Liver (tissue), 9 donors: Measurements from ENCODE around the gene DNAH1. TPM values are rescaled to one million over a fixed set of nuclear protein-coding genes. Genes with fewer than 3 reads are reported as not detected.
A peak's percentile ranks its signal among the peaks of the same experiment; 100 is the strongest.

Experiments used
- DNase-seq: peaks from one replicate; pipeline ENCODE4 v3.0.0-alpha.2; 2017; ENCODE audit warnings: low spot score
- H3K27ac ChIP-seq, 2 donors: one replicate each; pipeline ENCODE4 v1.7.0; 2013; ENCODE audit warnings: inconsistent platforms in 2 of 2, low read length in 2 of 2, control low read depth in 1 of 2, low read depth in 1 of 2, mild to moderate bottlenecking in 1 of 2
- H3K27me3 ChIP-seq, 4 donors: one replicate each; pipeline versions ENCODE4 v1.6.1 to v1.7.0; 2013; ENCODE audit warnings: low read length in 3 of 4, inconsistent platforms in 1 of 4, mild to moderate bottlenecking in 1 of 4, moderate library complexity in 1 of 4; ENCODE audit not compliant: control insufficient read depth in 4 of 4, insufficient read depth in 4 of 4
- H3K36me3 ChIP-seq, 4 donors: one replicate each; pipeline versions ENCODE4 v1.6.1 to v1.7.0; 2013; ENCODE audit warnings: low read length in 3 of 4, mild to moderate bottlenecking in 3 of 4, low read depth in 1 of 4, moderate library complexity in 1 of 4; ENCODE audit not compliant: control insufficient read depth in 4 of 4, insufficient read depth in 3 of 4
- H3K4me1 ChIP-seq, 4 donors: one replicate each; pipeline versions ENCODE4 v1.6.1 to v1.7.0; 2013; ENCODE audit warnings: low read length in 3 of 4, mild to moderate bottlenecking in 3 of 4, moderate library complexity in 1 of 4; ENCODE audit not compliant: control insufficient read depth in 4 of 4, insufficient read depth in 4 of 4
- H3K4me3 ChIP-seq, 3 donors: one replicate each; pipeline versions ENCODE4 v1.6.1 to v1.7.0; 2013; ENCODE audit warnings: low read length in 3 of 3, control low read depth in 1 of 3, low read depth in 1 of 3, mild to moderate bottlenecking in 1 of 3
- H3K9ac ChIP-seq, 2 donors: one replicate each; pipeline ENCODE4 v1.7.0; 2013; ENCODE audit warnings: low read length in 2 of 2, mild to moderate bottlenecking in 2 of 2, moderate library complexity in 2 of 2, control low read depth in 1 of 2, low read depth in 1 of 2
- H3K9me3 ChIP-seq, 4 donors: one replicate each; pipeline versions ENCODE4 v1.6.1 to v1.7.0; 2013; ENCODE audit warnings: low read length in 3 of 4; ENCODE audit not compliant: control insufficient read depth in 4 of 4
- EGR1 ChIP-seq, 2 donors: IDR thresholded peaks; 2 replicates each; pipeline ENCODE4 v1.6.1; 2016 to 2018; ENCODE audit warnings: antibody characterized with exemption in 2 of 2, low read depth in 2 of 2
- FOXA1 ChIP-seq: IDR thresholded peaks from 2 replicates; pipeline ENCODE4 v1.6.1; 2016; ENCODE audit warnings: antibody characterized with exemption
- HNF4A ChIP-seq, 2 donors: conservative IDR thresholded peaks; 2 replicates each; pipeline ENCODE4 v1.6.1; 2016; ENCODE audit warnings: antibody characterized with exemption in 2 of 2, mild to moderate bottlenecking in 2 of 2
- HNF4G ChIP-seq: IDR thresholded peaks from 2 replicates; pipeline ENCODE4 v1.6.1; 2016; ENCODE audit warnings: antibody characterized with exemption
- JUND ChIP-seq, 2 donors: IDR thresholded peaks; 2 replicates each; pipeline ENCODE4 v1.6.1; 2016; ENCODE audit warnings: antibody characterized with exemption in 2 of 2
- NR2F2 ChIP-seq: IDR thresholded peaks from 2 replicates; pipeline ENCODE4 v1.6.1; 2016; ENCODE audit warnings: antibody characterized with exemption
- RAD21 ChIP-seq, 2 donors: IDR thresholded peaks; 2 replicates each; pipeline ENCODE4 v1.6.1; 2016; ENCODE audit warnings: antibody characterized with exemption in 2 of 2, mild to moderate bottlenecking in 2 of 2
- RXRA ChIP-seq, 2 donors: IDR thresholded peaks; 2 replicates each; pipeline ENCODE4 v1.6.1; 2017 to 2018; ENCODE audit warnings: antibody characterized with exemption in 2 of 2, mild to moderate bottlenecking in 1 of 2
- TAF1 ChIP-seq: conservative IDR thresholded peaks from 2 replicates; pipeline ENCODE4 v1.6.1; 2016; ENCODE audit warnings: antibody characterized with exemption, mild to moderate bottlenecking
- YY1 ChIP-seq: IDR thresholded peaks from 2 replicates; pipeline ENCODE4 v1.6.1; 2016; ENCODE audit warnings: antibody characterized with exemption, mild to moderate bottlenecking
- WGBS: extraction: QIAGEN DNeasy Blood & Tissue Kit; methylation state at CpG from one replicate; pipeline ENCODE4 v1.1.7; 2013; 5-methylcytosine and 5-hydroxymethylcytosine counted together
- polyA plus RNA-seq, 2 donors: library from polyadenylated mRNA; stranded (reverse) in 1 of 2; unstranded in 1 of 2; fragments of 200-250 nt in 1 of 2; fragments of >200 nt in 1 of 2; fragmentation: Nextera tagmentation in 1 of 2; extraction: Ambion mirVana in 1 of 2; gene quantifications; one replicate each; pipeline versions ENCODE4 v1.2.1 to v1.2.3, GENCODE V29; 2013 to 2015
- total RNA-seq, 2 donors: library from RNA; depleted of rRNA; stranded (reverse); fragments of >200 nt; gene quantifications; one replicate each; pipeline ENCODE4 v1.2.3, GENCODE V29; 2014
- TF ChIP-seq, protein P1 (sequence below): IDR thresholded peaks from 2 replicates; pipeline ENCODE4 v1.6.1; 2016; ENCODE audit warnings: antibody characterized with exemption
- TF ChIP-seq, protein P2 (sequence below): IDR thresholded peaks from 2 replicates; pipeline ENCODE4 v1.6.1; 2016; ENCODE audit warnings: antibody characterized with exemption
- TF ChIP-seq, protein P3 (sequence below): IDR thresholded peaks from 2 replicates; pipeline ENCODE4 v1.6.1; 2016; ENCODE audit warnings: antibody characterized with exemption
- donor health status: healthy.
- donor health status: healthy.
- donor health status: healthy.
- donor health status: healthy.
- donor health status: healthy.

Gene DNAH1
- total and polyA plus RNA-seq, 4 donors = 1.5 to 6.0 (median 2.5) TPM

DNA sequence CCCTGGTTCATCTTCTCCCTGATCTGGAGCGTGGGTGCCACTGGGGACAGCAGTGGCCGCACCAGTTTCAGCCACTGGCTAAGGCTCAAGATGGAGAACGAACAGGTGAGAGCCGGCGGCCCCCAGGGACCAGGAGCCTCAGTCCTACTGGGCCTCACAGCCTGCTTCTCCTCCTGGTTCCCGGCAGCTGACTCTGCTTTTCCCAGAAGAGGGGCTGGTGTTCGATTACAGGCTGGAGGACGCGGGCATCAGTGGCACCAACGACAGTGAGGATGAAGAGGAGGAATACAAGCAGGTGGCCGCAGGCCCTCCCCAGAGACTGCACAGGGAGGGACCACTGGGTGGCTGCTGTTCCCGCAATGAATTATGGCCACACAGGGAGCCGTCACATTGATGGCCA lies 54.4 kb downstream of the DNAH1 start:
- Histone ChIP-seq H3K4me1 (no peaks in the 10 kb centered on the region), H3K9me3 (no peaks in the 10 kb centered on the region), H3K36me3 (peaks cover 6 to 66% (median 36%) of the 10 kb centered on the region in 4 donors), H3K27ac (no peak overlapping the region), H3K27me3 (no peaks in the 10 kb centered on the region), H3K9ac (no peak overlapping the region), H3K4me3 (no peak overlapping the region)
- TF ChIP-seq TAF1 = no peak
- no peak for DNase-seq
- WGBS = 97% methylated on average over 13 of the region's 13 CpGs

DNA sequence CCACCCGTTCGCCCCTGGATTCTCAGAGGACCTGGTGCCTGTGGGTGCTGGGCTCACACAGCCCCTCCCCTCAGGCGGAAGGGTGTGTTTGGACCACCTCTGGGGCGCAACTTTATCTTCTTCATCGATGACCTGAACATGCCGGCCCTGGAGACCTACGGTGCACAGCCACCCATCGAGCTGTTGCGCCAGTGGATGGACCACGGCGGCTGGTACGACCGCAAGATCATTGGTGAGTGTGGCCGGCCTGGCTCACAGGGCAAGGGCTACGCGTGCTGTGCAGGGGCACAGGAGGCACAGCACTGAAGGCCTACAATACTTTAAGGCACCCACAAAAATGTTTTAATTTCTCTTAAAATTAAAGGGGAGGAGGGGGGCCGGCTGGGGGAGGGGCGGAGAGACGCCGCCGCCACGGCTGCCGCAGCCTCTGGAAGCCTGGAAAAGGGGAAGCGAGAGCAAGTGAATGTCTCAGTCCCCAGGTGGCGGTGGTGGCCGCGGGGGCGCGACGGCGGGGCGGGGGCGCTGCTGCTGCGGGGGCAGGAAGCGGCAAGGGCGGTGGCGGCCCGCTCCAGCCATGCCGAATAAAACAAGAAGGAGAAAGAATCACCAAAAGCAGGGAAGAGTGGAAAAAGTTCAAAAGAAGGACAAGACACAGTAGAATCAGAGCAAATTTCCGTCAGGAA lies 56.8 kb downstream of the DNAH1 start:
- DNase-seq = peak; percentile 46
- no peaks in the 10 kb centered on the region for H3K27me3 ChIP-seq
- WGBS = 75% methylated on average over 40 of the region's 40 CpGs
- H3K4me3 ChIP-seq = no peak overlapping the region
- H3K36me3 ChIP-seq = peaks cover 3 to 50% (median 30%) of the 10 kb centered on the region in 4 donors
- TF ChIP-seq RXRA (IDR thresholded peaks at IDR 0.05) (no peak), NR2F2 (no peak)
- no peaks in the 10 kb centered on the region for H3K4me1 ChIP-seq
- no peak overlapping the region for H3K27ac ChIP-seq
- H3K9ac ChIP-seq = no peak overlapping the region
- H3K9me3 ChIP-seq = no peaks in the 10 kb centered on the region

DNA sequence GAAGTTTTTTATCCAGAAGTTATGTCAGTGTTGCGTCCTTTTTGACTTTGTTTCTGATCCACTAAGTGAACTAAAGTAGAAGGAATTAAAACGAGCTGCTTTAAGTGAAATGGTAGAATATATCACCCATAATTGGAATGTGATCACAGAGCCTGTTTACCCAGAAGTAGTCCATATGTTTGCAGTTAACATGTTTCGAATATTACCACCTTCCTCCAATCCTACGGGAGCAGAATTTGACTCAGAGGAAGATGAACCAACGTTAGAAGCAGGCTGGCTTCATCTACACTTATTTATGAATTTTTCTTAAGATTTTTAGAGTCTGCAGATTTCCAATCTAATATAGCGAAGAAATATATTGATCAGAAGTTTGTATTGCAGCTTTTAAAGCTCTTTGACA lies 57.6 kb downstream of the DNAH1 start:
- 82% methylated on average over 6 of the region's 6 CpGs for WGBS
- DNase-seq = no peak
- H3K36me3 ChIP-seq = peaks cover 3 to 43% (median 29%) of the 10 kb centered on the region in 4 donors
- no peaks in the 10 kb centered on the region for H3K9me3 ChIP-seq
- H3K27ac ChIP-seq = no peak overlapping the region
- no peak overlapping the region for H3K9ac ChIP-seq
- H3K4me1 ChIP-seq = no peaks in the 10 kb centered on the region
- TF ChIP-seq RAD21 (IDR thresholded peaks at IDR 0.05) = no peak
- no peak for TF ChIP-seq TAF1
- no peak for TF ChIP-seq EGR1 (IDR thresholded peaks at IDR 0.05; ENCODE audit: low read depth in 2 of 2)
- no peak for TF ChIP-seq HNF4G
- TF ChIP-seq, protein P1, sequence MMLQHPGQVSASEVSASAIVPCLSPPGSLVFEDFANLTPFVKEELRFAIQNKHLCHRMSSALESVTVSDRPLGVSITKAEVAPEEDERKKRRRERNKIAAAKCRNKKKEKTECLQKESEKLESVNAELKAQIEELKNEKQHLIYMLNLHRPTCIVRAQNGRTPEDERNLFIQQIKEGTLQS = no peak
- no peak for TF ChIP-seq RXRA (IDR thresholded peaks at IDR 0.05)
- TF ChIP-seq, protein P2, sequence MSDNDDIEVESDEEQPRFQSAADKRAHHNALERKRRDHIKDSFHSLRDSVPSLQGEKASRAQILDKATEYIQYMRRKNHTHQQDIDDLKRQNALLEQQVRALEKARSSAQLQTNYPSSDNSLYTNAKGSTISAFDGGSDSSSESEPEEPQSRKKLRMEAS = no peak
- TF ChIP-seq YY1 = no peak
- no peak for TF ChIP-seq HNF4A (conservative IDR thresholded peaks at IDR 0.05)
- TF ChIP-seq JUND (IDR thresholded peaks at IDR 0.05) = no peak
- no peak for TF ChIP-seq FOXA1
- TF ChIP-seq, protein P3, sequence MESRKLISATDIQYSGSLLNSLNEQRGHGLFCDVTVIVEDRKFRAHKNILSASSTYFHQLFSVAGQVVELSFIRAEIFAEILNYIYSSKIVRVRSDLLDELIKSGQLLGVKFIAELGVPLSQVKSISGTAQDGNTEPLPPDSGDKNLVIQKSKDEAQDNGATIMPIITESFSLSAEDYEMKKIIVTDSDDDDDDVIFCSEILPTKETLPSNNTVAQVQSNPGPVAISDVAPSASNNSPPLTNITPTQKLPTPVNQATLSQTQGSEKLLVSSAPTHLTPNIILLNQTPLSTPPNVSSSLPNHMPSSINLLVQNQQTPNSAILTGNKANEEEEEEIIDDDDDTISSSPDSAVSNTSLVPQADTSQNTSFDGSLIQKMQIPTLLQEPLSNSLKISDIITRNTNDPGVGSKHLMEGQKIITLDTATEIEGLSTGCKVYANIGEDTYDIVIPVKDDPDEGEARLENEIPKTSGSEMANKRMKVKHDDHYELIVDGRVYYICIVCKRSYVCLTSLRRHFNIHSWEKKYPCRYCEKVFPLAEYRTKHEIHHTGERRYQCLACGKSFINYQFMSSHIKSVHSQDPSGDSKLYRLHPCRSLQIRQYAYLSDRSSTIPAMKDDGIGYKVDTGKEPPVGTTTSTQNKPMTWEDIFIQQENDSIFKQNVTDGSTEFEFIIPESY = no peak
- H3K27me3 ChIP-seq = no peaks in the 10 kb centered on the region
- H3K4me3 ChIP-seq = no peak overlapping the region
